ENCODE measurements around the gene MN1.

The MN1 gene

GRCh38 chr22:27716074-27716473 lies 85.5 kb downstream of the MN1 start:
- no peak for DNase-seq (ENCODE audit: low read depth in 2 of 2)

- DNase-seq (ENCODE audit: low read depth in 2 of 2), result no peak
Observed at GRCh38 chr22:27715106-27715505, 86.5 kb downstream of the MN1 start.

- DNase-seq (ENCODE audit: low read depth in 2 of 2), result no peak
Observed at GRCh38 chr22:27714068-27714467, 87.5 kb downstream of the MN1 start.

- DNase-seq (ENCODE audit: low read depth in 2 of 2), result no peak
Observed at GRCh38 chr22:27713461-27713860, 88.1 kb downstream of the MN1 start.

DNA sequence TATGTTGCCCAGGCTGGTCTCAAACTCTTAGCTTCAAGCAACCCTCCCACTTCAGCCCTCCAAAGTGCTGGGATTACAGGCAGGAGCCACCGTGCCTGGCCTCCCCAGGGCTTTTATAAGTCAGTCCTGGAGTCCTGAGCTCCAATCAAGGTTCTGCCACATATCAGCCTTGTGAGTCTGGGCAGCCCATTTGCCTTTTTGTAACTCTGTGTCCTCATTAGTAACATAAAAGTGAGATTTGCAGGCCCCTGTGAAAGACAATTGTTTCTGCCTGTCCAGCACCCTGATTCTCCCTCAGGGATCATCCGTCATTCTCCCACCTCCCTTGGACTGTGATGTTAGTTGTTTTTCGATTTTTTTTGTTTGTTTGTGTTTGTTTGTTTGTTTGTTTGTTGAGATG lies 89.8 kb downstream of the MN1 start:
- DNase-seq (ENCODE audit: low read depth in 2 of 2), result no peak

- no peak for DNase-seq (ENCODE audit: low read depth in 2 of 2)
Observed at GRCh38 chr22:27711012-27711411, 90.5 kb downstream of the MN1 start.

- no peak for DNase-seq (ENCODE audit: low read depth in 2 of 2)
Observed at GRCh38 chr22:27709919-27710675, 91.5 kb downstream of the MN1 start.

DNA sequence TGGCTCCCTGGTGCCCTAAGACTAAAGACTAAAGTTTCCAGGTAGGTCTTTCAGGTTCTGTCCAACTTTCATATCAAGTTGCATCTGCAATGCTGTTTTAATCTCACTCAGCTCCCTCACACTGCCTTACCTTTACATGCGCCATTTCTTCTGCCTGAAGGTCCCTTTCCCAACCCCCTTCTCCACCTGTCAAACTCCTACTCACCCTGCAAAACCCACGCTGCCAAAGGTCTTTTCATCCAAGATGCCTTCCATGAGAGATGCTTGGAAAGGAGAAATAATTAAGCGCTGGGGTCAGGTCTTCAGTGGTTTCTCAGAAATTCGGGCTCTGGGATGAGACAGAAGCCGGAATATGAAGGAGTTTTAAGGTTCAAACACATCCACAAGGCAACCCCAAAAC lies 95.1 kb downstream of the MN1 start:
- no peak for DNase-seq (ENCODE audit: low read depth in 2 of 2)

GRCh38 chr22:27705408-27706080 lies 96.0 kb downstream of the MN1 start:
- no peak for DNase-seq (ENCODE audit: low read depth in 2 of 2)

DNA sequence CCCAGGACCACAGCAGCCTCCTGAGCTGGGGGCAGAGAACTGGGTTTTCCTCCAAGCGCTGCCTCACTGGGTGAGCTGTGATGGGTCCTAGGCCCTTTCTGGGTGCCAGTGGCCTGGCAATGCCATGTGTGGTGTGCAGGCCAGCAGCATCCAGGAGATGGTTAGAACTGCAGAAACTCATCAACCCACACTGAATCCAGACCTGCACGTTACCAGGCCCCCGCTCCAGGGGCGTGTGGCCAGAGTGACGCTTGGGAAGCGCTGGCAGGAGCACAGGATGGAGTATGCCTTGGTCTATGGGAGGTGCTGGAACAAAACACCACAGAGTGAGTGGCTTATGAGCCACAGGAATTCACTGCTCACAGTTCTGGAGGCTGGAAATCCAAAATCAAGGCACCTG lies 97.0 kb downstream of the MN1 start:
- DNase-seq (ENCODE audit: low read depth in 2 of 2), result no peak

DNA sequence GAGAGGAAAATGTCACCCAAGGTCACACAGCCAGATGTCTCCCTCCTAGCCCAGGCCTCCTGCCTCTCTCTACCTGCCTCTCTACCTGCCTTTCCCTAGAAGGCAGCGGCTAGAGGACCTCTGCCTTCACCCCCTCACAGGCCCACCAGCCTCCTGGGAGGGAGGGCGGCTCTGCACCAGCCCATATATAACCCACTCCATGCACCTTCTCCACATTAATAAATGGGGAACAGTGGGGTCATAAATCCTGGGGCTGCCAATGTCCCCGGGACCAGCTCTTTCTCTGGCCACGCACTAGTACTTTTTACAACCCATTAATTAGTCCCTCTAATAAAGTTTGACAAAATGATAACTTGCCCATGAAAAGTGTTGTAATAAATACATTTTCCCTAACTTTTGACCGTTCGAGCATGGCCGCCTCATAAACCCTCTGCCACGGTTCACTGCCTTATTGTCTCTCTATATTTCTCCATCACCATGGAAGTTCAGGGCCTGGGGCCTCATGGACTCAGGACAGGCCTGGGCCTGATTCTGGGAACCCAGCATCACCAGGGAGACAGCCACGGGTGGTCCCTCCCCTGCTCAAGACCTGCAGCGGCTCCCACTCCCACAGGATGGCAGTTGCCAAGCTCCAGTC lies 102.1 kb downstream of the MN1 start:
- DNase-seq (ENCODE audit: low read depth in 2 of 2), result no peak

DNA sequence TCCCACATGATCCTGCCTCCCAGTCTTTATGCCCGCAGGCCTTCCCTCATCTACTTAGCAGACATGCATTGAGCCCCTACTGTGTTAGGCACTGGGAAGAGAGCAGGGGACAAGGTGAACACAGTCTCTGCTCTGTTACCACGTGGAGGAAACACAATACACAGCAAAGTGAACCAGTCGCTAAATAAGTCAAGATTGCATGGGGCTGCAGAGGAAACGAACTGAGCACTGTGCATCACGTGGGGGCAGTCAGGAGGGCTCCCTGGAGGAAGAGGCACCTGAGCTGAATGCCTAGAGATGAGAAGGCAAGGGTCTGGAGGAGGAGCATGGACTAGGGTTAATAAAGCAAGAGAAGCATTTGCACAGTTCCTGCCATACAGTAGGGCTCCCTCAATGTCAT lies 102.7 kb downstream of the MN1 start:
- DNase-seq (ENCODE audit: low read depth in 2 of 2), result no peak

Data from stimulated activated CD4-positive, alpha-beta T cell treated with anti-CD3 and anti-CD28 coated beads, Interleukin-15, amount 100 ng/mL, for 48 hours (primary cell).